NB4 (cell line): ENCODE results near the gene C19orf47.
"Not testable (repeated sequence)": the region's sequence is repeated elsewhere in the genome, so short reads cannot be mapped to it uniquely, and the experiment has no call there.

Source experiments
- DNase-seq: peaks from one replicate; pipeline ENCODE4 v3.0.0; 2010; ENCODE audit warnings: low read depth
- H3K4me3 ChIP-seq: one replicate; pipeline ENCODE4 v1.5.1; 2011; ENCODE audit warnings: mild to moderate bottlenecking, low read depth, low read length, moderate library complexity
- MYC ChIP-seq: IDR thresholded peaks from 2 replicates; pipeline ENCODE4 v1.6.1; 2011; ENCODE audit warnings: low read depth, low read length
- POLR2A ChIP-seq: IDR thresholded peaks from 2 replicates; pipeline ENCODE4 v1.6.1; 2011; ENCODE audit warnings: mild to moderate bottlenecking; ENCODE audit not compliant: insufficient read length; ENCODE audit errors: extremely low read depth
- TF ChIP-seq, protein P1 (sequence below): IDR thresholded peaks from 2 replicates; pipeline ENCODE4 v1.6.1; 2011; ENCODE audit warnings: low read depth, low read length
- TF ChIP-seq, protein P2 (sequence below): IDR thresholded peaks from one replicate; pipeline ENCODE4 v1.5.1; 2012; ENCODE audit warnings: low read depth, low read length

Gene C19orf47

DNA sequence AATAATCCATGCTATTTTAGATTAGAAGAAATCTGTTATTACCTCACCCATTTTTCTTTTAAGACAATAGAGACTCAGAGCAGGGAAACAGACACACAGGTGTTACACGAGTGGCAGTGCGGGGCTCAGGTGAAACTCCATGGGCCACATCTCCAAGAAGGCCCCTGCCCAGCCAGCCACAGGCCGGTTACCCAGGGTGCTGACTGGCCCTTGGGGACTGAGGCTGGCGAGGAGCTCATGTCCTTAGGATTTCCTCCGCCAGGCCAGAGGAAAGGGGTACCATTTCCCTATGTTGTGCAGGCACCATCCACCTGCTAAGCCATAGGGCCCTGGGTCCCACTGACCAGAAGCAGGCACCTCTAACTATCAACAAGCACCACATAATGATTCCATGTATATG lies 10.6 kb downstream of the C19orf47 start:
- H3K4me3 ChIP-seq = no peak overlapping the region
- no peak for DNase-seq
- TF ChIP-seq, protein P1, sequence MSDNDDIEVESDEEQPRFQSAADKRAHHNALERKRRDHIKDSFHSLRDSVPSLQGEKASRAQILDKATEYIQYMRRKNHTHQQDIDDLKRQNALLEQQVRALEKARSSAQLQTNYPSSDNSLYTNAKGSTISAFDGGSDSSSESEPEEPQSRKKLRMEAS = no peak
- no peak for TF ChIP-seq POLR2A
- TF ChIP-seq, protein P2, sequence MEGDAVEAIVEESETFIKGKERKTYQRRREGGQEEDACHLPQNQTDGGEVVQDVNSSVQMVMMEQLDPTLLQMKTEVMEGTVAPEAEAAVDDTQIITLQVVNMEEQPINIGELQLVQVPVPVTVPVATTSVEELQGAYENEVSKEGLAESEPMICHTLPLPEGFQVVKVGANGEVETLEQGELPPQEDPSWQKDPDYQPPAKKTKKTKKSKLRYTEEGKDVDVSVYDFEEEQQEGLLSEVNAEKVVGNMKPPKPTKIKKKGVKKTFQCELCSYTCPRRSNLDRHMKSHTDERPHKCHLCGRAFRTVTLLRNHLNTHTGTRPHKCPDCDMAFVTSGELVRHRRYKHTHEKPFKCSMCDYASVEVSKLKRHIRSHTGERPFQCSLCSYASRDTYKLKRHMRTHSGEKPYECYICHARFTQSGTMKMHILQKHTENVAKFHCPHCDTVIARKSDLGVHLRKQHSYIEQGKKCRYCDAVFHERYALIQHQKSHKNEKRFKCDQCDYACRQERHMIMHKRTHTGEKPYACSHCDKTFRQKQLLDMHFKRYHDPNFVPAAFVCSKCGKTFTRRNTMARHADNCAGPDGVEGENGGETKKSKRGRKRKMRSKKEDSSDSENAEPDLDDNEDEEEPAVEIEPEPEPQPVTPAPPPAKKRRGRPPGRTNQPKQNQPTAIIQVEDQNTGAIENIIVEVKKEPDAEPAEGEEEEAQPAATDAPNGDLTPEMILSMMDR = no peak

DNA sequence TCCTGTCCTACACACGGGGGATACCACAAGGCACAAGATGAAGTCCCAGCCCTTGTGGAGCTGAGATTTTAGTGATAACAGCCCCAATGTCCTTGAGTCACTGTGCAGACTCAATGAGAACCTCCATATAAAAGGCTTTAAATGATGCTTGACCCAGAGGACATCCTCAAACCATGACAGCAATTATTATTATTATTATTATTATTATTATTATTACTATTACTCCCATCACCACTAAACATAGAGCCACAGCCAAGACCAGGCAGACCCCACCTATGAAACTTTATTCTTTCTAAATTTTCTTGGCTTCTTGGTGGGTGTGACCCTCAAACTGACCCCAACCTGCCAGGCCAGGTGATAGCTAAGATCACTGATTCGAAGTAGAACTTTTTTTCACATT lies 11.1 kb downstream of the C19orf47 start:
- TF ChIP-seq, protein P1 = no peak
- TF ChIP-seq, protein P2 = no peak
- TF ChIP-seq POLR2A = no peak
- no peak for TF ChIP-seq MYC
- no peak for DNase-seq
- no peak overlapping the region for H3K4me3 ChIP-seq

DNA sequence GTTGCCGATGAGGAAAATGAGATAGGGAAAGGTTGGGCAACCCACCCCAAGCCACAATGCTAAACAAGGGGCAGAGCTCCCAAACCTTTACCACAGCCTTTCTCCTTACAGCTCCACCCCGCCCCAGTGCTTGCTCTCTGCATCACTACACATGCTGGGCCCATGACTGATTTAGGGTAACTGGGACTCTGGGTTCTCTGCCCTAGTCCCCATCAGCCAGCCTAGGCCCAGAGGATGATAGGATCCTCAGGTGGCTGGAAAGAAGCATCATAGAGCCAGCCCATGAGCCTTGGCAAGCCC lies 11.6 kb downstream of the C19orf47 start:
- no peak for DNase-seq
- TF ChIP-seq MYC (no peak), POLR2A (no peak)
- TF ChIP-seq, protein P1 = no peak
- TF ChIP-seq, protein P2 = no peak
- no peak overlapping the region for H3K4me3 ChIP-seq

DNA sequence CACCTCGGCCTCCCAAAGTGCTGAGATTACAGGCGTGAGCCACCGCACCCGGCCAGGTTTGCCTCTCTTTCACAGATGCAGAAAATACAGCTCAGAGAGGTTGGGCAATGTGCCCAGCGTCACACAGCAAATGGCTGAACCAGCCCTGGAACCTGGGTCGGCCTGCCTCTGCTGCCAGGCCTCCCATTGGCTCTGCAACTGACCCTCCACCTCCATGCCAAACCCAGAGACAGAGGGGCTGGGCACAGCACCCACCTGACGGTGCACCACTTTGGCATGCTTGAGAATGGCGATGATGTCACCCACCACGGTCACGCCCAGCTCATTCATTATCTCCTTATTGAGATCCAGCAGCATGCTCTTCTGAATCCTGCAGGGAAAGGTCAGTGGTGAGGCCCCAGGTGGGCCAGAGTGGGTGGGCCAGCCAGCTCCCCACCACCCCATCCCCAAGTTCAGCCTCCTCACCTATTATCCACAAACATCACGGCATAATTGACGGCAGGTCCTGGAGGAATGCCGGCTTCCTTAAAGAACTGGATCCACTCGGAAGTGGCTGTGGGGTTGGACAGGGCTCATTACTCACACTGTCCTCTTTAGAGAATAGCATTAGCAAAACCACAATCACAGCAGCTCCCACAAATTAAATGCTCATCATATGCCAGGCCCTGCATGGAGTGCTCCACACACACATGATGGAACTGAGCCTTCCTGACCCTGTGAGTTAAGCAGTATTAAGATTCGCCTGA lies 12.2 kb downstream of the C19orf47 start:
- no peak for DNase-seq
- no peak overlapping the region for H3K4me3 ChIP-seq
- TF ChIP-seq, protein P1 = no peak
- TF ChIP-seq POLR2A (no peak), MYC (no peak)
- TF ChIP-seq, protein P2 = no peak

DNA sequence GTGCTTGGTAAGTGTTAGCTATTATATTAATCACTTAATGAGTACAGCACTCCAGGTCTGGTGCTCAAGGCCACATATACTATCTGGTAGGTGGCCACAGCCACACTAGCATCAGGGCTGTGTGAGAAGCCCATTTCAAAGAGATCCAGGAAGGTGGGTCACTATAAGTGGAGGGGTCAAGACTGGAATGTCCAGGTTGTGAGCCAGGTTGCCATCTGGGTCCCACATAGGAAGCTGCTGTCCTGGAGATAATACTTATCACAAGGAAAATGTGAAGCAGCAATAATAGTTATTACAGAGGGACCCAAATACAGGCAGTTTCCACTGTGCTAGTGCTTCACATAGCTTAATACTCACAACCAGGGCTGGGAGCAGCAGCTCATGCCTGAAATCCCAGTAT lies 13.1 kb downstream of the C19orf47 start:
- TF ChIP-seq, protein P1 = no peak
- TF ChIP-seq, protein P2 = no peak
- no peak for TF ChIP-seq POLR2A
- no peak overlapping the region for H3K4me3 ChIP-seq
- no peak for DNase-seq

DNA sequence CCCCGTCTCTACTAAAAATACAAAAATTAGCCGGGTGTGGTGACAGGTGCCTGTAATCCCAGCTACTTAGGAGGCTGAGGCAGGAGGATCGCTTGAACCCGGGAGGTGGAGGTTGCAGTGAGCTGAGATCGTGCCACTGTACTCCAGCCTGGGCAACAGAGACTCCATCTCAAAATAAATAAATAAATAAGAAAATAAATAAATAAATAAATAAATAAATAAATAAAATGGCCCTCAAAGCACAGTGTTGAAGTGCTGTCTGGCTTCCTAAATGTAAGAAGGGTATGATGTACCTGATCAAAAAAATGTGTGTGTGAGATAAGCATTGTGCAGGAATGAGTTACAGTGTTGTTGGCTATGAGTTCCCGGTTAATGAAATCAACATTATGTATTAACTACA lies 15.1 kb downstream of the C19orf47 start:
- H3K4me3 ChIP-seq, DNase-seq: not testable (repeated sequence)
